Endothelial cell of umbilical vein (primary cell): ENCODE measurements around the gene MED12L. TPM values are rescaled to one million over a fixed set of nuclear protein-coding genes. Genes with fewer than 3 reads are reported as not detected.

Experiments
- BruUV-seq: library from RNA; stranded (reverse); fragments of 400-500 nt; replicated peaks from 2 replicates; lab custom pipeline; 2021; lab: Mats Ljungman, UMichigan
- CTCF ChIA-PET: fragments of 300-600, 350-600 bp; sonication (Branson Sonifier 250); formaldehyde crosslinking; loops from one replicate; lab custom pipeline; 2021; ENCODE audit warnings: antibody characterized with exemption, inconsistent platforms; lab: Charles Lee
- POLR2A ChIA-PET: fragments of 300-600, 350-600 bp; sonication (Branson Sonifier 250); formaldehyde crosslinking; loops from one replicate; lab custom pipeline; 2021; ENCODE audit warnings: antibody characterized with exemption, inconsistent platforms; lab: Charles Lee
- DNase-seq: peaks from one replicate; pipeline ENCODE4 v3.0.0-alpha.2; 2011; ENCODE audit warnings: low read depth, low spot score
- FAIRE-seq: peaks from 2 replicates; lab custom pipeline; 2011; peaks lifted over from hg19 to GRCh38; lab: Jason Lieb, UNC
- H2AFZ ChIP-seq: 2 replicates; pipeline ENCODE4 v1.6.0; 2012; ENCODE audit warnings: low read depth, low read length, control low read depth, inconsistent platforms
- H3K27ac ChIP-seq: 2 replicates; pipeline ENCODE4 v1.5.1; 2011; ENCODE audit warnings: low read depth, mild to moderate bottlenecking, control low read depth, low read length, moderate library complexity; ENCODE audit not compliant: insufficient read depth
- H3K27me3 ChIP-seq, 2 experiments: 2 replicates each; pipeline versions ENCODE4 v1.6.0 to v1.6.1; 2011; ENCODE audit warnings: low read length in 2 of 2, mixed read lengths in 1 of 2; ENCODE audit not compliant: control insufficient read depth in 2 of 2, insufficient read depth in 2 of 2
- H3K36me3 ChIP-seq, 2 experiments: 2 replicates in 1 of 2; 3 replicates in 1 of 2; pipeline ENCODE4 v1.5.1; 2011; ENCODE audit warnings: low read length in 2 of 2, mild to moderate bottlenecking in 1 of 2, moderate library complexity in 1 of 2; ENCODE audit not compliant: control insufficient read depth in 2 of 2, insufficient read depth in 2 of 2; ENCODE audit errors: extremely low read depth in 1 of 2
- H3K4me1 ChIP-seq: 3 replicates; pipeline ENCODE4 v1.5.1; 2011; ENCODE audit warnings: mild to moderate bottlenecking, low read length; ENCODE audit not compliant: control insufficient read depth, insufficient read depth; ENCODE audit errors: extremely low read depth
- H3K4me2 ChIP-seq: 2 replicates; pipeline ENCODE4 v1.6.1; 2011; ENCODE audit warnings: low read length, control low read depth, mixed read lengths; ENCODE audit not compliant: insufficient read depth
- H3K4me3 ChIP-seq, 3 experiments: fragments of 200-600 bp in 1 of 3; sonication (generic), shearing (Covaris generic) in 1 of 3; replicated peaks in 1 of 3; 2 replicates each; pipeline ENCODE4 v1.5.1; 2011 to 2016; ENCODE audit warnings: control low read depth in 3 of 3, low read length in 3 of 3, mild to moderate bottlenecking in 2 of 3, inconsistent platforms in 1 of 3, low read depth in 1 of 3, moderate library complexity in 1 of 3; ENCODE audit not compliant: insufficient read depth in 1 of 3
- H3K79me2 ChIP-seq: 2 replicates; pipeline ENCODE4 v1.6.0; 2012; ENCODE audit warnings: low read length, inconsistent platforms; ENCODE audit not compliant: control insufficient read depth, insufficient read depth
- H3K9ac ChIP-seq: replicated peaks from 2 replicates; pipeline ENCODE3; 2011; ENCODE audit warnings: low read length, control low read depth; ENCODE audit not compliant: insufficient read depth; ENCODE audit errors: extremely low read depth
- H3K9me1 ChIP-seq: replicated peaks from 3 replicates; pipeline ENCODE4 v1.6.0; 2011; ENCODE audit warnings: mild to moderate bottlenecking, low read length; ENCODE audit not compliant: control insufficient read depth, insufficient read depth; ENCODE audit errors: extremely low read depth
- H3K9me3 ChIP-seq: replicated peaks from 2 replicates; pipeline ENCODE4 v1.5.1; 2012; ENCODE audit warnings: low read length, inconsistent platforms; ENCODE audit not compliant: control insufficient read depth, insufficient read depth
- H4K20me1 ChIP-seq: replicated peaks from 2 replicates; pipeline ENCODE3; 2011; ENCODE audit warnings: mild to moderate bottlenecking, low read length; ENCODE audit not compliant: control insufficient read depth, insufficient read depth; ENCODE audit errors: extremely low read depth
- EZH2 ChIP-seq: IDR thresholded peaks from 2 replicates; pipeline ENCODE4 v1.6.1; 2012; ENCODE audit warnings: borderline replicate concordance, low read depth, mild to moderate bottlenecking, moderate library complexity, low read length, inconsistent platforms; ENCODE audit not compliant: severe bottlenecking
- FOS ChIP-seq: IDR thresholded peaks from 2 replicates; pipeline ENCODE4 v1.6.1; 2011; ENCODE audit warnings: mild to moderate bottlenecking, low read length, moderate library complexity, borderline replicate concordance; ENCODE audit not compliant: insufficient read depth
- GATA2 ChIP-seq: IDR thresholded peaks from 2 replicates; pipeline ENCODE4 v1.7.0; 2011; ENCODE audit warnings: low read depth, mild to moderate bottlenecking, moderate library complexity, mixed read lengths, low read length; ENCODE audit not compliant: insufficient read length, insufficient read depth
- JUN ChIP-seq: IDR thresholded peaks from 2 replicates; pipeline ENCODE4 v1.6.1; 2011; ENCODE audit warnings: borderline replicate concordance, low read depth; ENCODE audit not compliant: insufficient read length, insufficient read depth
- MYC ChIP-seq: IDR thresholded peaks from one replicate; pipeline ENCODE4 v1.6.1; 2011; ENCODE audit warnings: mild to moderate bottlenecking, low read depth, low read length
- POLR2A ChIP-seq: IDR thresholded peaks from 2 replicates; pipeline ENCODE4 v1.6.1; 2012; ENCODE audit warnings: low read depth, mild to moderate bottlenecking, control low read depth, low read length
- POLR2AphosphoS5 ChIP-seq: IDR thresholded peaks from 2 replicates; pipeline ENCODE4 v1.6.1; 2012; ENCODE audit warnings: low read depth, mild to moderate bottlenecking, control low read depth, low read length, moderate library complexity; ENCODE audit not compliant: insufficient read depth
- dilution Hi-C: fragments of 300-500 bp; cut with MboI; formaldehyde crosslinking; loops from one replicate; pipeline ENCODE4 v1.15.0; 2019; ENCODE audit warnings: low sequenced_read_pairs; ENCODE audit not compliant: extremely low pct_ligation_motif_present
- intact Hi-C: fragments of 100-400 bp; cut with micrococcal nuclease; formaldehyde crosslinking; loops from one replicate; pipeline ENCODE4 v1.10.0; 2022
- polyA plus RNA-seq, 4 experiments: library from polyadenylated mRNA; depleted of rRNA in 3 of 4; stranded (reverse) in 3 of 4; unstranded in 1 of 4; fragments of >200 nt; gene quantifications; 2 replicates each; pipeline versions ENCODE4 v1.2.1 to v1.2.3, GENCODE V29; 2011 to 2012; ENCODE audit warnings: missing spikeins in 1 of 4
- total RNA-seq: library from RNA; stranded (reverse); gene quantifications from 2 replicates; pipeline ENCODE4 v1.2.3, GENCODE V29; 2021
- TF ChIP-seq, protein P1 (sequence below), 2 donors: IDR thresholded peaks; 1 replicate in 1 of 2; 2 replicates in 1 of 2; pipeline ENCODE4 v1.5.1; 2011; ENCODE audit warnings: low read length in 2 of 2, mild to moderate bottlenecking in 2 of 2, moderate library complexity in 2 of 2, control low read depth in 1 of 2, inconsistent platforms in 1 of 2, low read depth in 1 of 2; ENCODE audit not compliant: insufficient read depth in 1 of 2; ENCODE audit errors: extremely low read depth in 1 of 2
- TF ChIP-seq, protein P2 (sequence below): IDR thresholded peaks from 2 replicates; pipeline ENCODE4 v1.6.1; 2011; ENCODE audit not compliant: insufficient read depth, insufficient read length

Gene MED12L
- total and polyA plus RNA-seq, 2 donors (not counting 3 experiments of a cell fraction or from before 2014, with no cell fraction given): 0.03 to 0.27 TPM

DNA sequence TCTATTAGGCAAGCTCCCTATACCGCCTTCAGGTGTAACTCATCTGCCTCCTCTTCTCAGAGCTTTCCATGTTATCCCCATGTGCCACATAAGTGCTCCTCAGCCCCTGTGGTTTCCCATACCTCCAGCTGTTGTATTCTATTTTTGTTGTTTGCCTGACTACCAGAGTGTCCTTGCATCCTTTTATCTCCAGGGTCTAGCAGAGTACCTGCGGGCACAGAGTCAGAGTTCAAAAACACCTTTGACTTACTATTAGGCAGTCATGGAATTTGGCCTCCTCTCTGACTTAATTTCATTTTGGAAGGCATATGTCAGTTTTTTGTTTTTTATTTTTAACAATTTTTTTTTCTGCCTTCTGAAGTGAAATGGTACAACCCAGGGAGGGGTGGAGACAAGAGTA is 224.1 kb downstream of the MED12L start:
- intact Hi-C loops: no loop called here
- H3K4me2 ChIP-seq: no peak overlapping the region
- no peaks in the 10 kb centered on the region for H3K9me3 ChIP-seq
- no peaks in the 10 kb centered on the region for H3K36me3 ChIP-seq
- TF ChIP-seq EZH2 (no peak), POLR2AphosphoS5 (no peak)
- no peaks in the 10 kb centered on the region for H3K9me1 ChIP-seq
- DNase-seq (no peak), FAIRE-seq (no peak)
- no peak overlapping the region for H3K9ac ChIP-seq
- BruUV-seq: no TSS peak
- no peaks in the 10 kb centered on the region for H3K4me1 ChIP-seq
- H2AFZ ChIP-seq: no peak overlapping the region
- ChIA-PET POLR2A (no interaction called here), CTCF (interaction anchor here (1.4 kb wide), 1 partner anchor 15 kb away, joined by 3 read pairs; no protein-coding TSS in a partner anchor)
- peaks cover 0 to 2% of the 10 kb centered on the region in 2 experiments for H3K27me3 ChIP-seq
- no peaks in the 10 kb centered on the region for H3K79me2 ChIP-seq
- dilution Hi-C loops: no loop called here
- no peak overlapping the region for H3K4me3 ChIP-seq
- H4K20me1 ChIP-seq: no peaks in the 10 kb centered on the region
- no peak overlapping the region for H3K27ac ChIP-seq

DNA sequence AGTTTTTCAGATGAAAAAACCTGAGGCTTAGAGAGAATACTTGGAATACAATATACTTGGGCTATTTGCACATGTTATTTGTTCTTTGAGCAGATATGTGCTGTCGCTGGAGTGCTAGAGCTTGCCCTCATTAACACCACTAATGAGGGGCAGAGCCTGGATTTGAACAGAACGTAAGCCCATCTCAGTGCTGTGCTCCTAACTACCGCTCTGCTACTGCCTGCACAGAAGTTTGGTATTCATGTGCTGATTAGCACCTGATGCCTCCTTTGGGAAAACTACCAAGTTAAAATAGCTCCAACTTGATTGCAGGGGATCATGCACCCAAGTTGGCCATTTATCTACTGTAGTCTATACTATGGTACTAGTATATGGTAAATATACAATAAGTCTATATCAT is 227.5 kb downstream of the MED12L start:
- no peak for FAIRE-seq
- Histone ChIP-seq H3K27me3 (no peaks in the 10 kb centered on the region), H3K27ac (no peak overlapping the region), H3K4me3 (no peak overlapping the region), H2AFZ (no peak overlapping the region), H3K9me1 (no peaks in the 10 kb centered on the region), H3K9ac (no peak overlapping the region), H3K9me3 (no peaks in the 10 kb centered on the region), H3K79me2 (no peaks in the 10 kb centered on the region), H3K4me2 (no peak overlapping the region), H3K4me1 (no peaks in the 10 kb centered on the region), H3K36me3 (no peaks in the 10 kb centered on the region), H4K20me1 (no peaks in the 10 kb centered on the region)
- intact Hi-C loops (no loop called here), dilution Hi-C loops (no loop called here)
- CTCF ChIA-PET: interaction anchor here (1.2 to 1.6 kb wide), 2 partner anchors 13 to 15 kb away, joined by 4 read pairs; no protein-coding TSS in a partner anchor
- no peak for TF ChIP-seq GATA2
- TF ChIP-seq, protein P1, sequence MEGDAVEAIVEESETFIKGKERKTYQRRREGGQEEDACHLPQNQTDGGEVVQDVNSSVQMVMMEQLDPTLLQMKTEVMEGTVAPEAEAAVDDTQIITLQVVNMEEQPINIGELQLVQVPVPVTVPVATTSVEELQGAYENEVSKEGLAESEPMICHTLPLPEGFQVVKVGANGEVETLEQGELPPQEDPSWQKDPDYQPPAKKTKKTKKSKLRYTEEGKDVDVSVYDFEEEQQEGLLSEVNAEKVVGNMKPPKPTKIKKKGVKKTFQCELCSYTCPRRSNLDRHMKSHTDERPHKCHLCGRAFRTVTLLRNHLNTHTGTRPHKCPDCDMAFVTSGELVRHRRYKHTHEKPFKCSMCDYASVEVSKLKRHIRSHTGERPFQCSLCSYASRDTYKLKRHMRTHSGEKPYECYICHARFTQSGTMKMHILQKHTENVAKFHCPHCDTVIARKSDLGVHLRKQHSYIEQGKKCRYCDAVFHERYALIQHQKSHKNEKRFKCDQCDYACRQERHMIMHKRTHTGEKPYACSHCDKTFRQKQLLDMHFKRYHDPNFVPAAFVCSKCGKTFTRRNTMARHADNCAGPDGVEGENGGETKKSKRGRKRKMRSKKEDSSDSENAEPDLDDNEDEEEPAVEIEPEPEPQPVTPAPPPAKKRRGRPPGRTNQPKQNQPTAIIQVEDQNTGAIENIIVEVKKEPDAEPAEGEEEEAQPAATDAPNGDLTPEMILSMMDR (IDR thresholded peaks at IDR 0.05; ENCODE audit: extremely low read depth in 1 of 2, insufficient read depth in 1 of 2, low read depth in 1 of 2, low read length in 2 of 2): no peak
- TF ChIP-seq MYC: no peak
- TF ChIP-seq, protein P2, sequence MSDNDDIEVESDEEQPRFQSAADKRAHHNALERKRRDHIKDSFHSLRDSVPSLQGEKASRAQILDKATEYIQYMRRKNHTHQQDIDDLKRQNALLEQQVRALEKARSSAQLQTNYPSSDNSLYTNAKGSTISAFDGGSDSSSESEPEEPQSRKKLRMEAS: no peak
- no peak for TF ChIP-seq POLR2A
- no peak for TF ChIP-seq POLR2AphosphoS5
- no peak for TF ChIP-seq FOS
- TF ChIP-seq EZH2: no peak
- no peak for TF ChIP-seq JUN
- POLR2A ChIA-PET: no interaction called here
- no TSS peak for BruUV-seq
- no peak for DNase-seq
